Esophagus muscularis mucosa (tissue), 3 donors: ENCODE measurements around the gene MIPOL1.

Experiments
- CTCF ChIP-seq, 3 experiments: fragments of 200-600 bp in 2 of 3; fragments of 450-650 bp in 1 of 3; sonication (generic) in 2 of 3; IDR thresholded peaks; one replicate each; pipeline ENCODE4 v1.5.1; 2017 to 2019; ENCODE audit warnings: antibody characterized with exemption in 3 of 3, mild to moderate bottlenecking in 2 of 3, moderate library complexity in 1 of 3
- POLR2AphosphoS5 ChIP-seq, 2 donors: sonication (generic); formaldehyde crosslinking; IDR thresholded peaks; one replicate each; pipeline ENCODE4 v1.6.1; 2017; ENCODE audit warnings: antibody characterized with exemption in 2 of 2

GRCh38 chr14:37429618-37430017 is 231.9 kb downstream of the MIPOL1 start:
- TF ChIP-seq CTCF (IDR thresholded peaks at IDR 0.05), result no peak
- TF ChIP-seq POLR2AphosphoS5 (IDR thresholded peaks at IDR 0.05), result no peak
